Measurements from ENCODE around the gene JTB. TPM values are rescaled to one million over a fixed set of nuclear protein-coding genes. Genes with fewer than 3 reads are reported as not detected.

Gene JTB
- total and polyA plus RNA-seq, 9 of the 15 experiments (the other 6 are each of a cell fraction or from before 2014, with no cell fraction given): 24.7 to 308 (median 151) TPM

DNA sequence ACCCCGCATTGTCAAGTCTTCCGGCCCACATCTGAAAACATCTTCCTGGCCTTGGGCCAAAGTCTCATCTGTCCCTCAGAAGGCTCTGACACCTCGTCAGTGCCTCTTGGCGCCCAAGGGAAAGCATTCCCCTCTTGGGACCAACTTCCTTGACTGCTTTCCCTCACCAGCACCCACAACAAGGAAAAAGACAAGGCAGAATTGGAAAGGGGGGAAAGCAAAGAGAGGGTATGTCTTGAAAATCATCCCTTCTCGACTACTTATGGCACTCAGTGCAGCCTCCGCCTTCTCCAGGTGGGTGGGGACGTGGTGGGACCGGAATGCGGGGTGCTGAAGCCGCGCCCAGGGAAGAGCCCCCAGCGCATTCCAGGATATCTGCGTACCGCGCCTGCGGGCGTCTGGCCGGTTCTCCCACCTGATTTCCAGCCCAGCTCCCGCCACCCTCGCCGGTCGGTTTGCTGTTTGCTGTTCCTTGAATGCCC is 13.6 kb downstream of the JTB start (continued):
- TF ChIP-seq ZBTB7A (IDR thresholded peaks at IDR 0.05; ENCODE audit: borderline replicate concordance, control insufficient read depth, low read depth, low read length) (no peak), HNRNPLL (IDR thresholded peaks at IDR 0.05; ENCODE audit: low read depth, low read length, poor library complexity, severe bottlenecking) (peak; percentile 33), ZNF766 (CRISPR knock-in tag; conservative IDR thresholded peaks at IDR 0.05) (no peak), CBX3 (IDR thresholded peaks at IDR 0.05; ENCODE audit: borderline replicate concordance in 1 of 2, low read length in 2 of 2) (peak in 1 of 2 experiments; percentile 18; a peak in 1 of 3 replicates), ARID1B (IDR thresholded peaks at IDR 0.05) (peak; percentile 6; the same call in 1 of the 2 replicates), CTBP1 (IDR thresholded peaks at IDR 0.05; ENCODE audit: borderline replicate concordance) (peak; percentile 52; the same call in 1 of the 2 replicates), CBX1 (IDR thresholded peaks at IDR 0.05; ENCODE audit: low read depth) (0 out of 2 replicates have a peak, but pooled peaks have one; percentile 13), NR4A1 (CRISPR knock-in tag; IDR thresholded peaks at IDR 0.05) (no peak), NR4A1 (tag; IDR thresholded peaks at IDR 0.05) (no peak), SMAD1 (IDR thresholded peaks at IDR 0.05; ENCODE audit: low read depth, low read length, partially characterized antibody) (peak; percentile 38), CBFA2T3 (IDR thresholded peaks at IDR 0.05) (no peak), ZNF717 (CRISPR knock-in tag; IDR thresholded peaks at IDR 0.05) (no peak), ZC3H4 (CRISPR knock-in tag; IDR thresholded peaks at IDR 0.05; ENCODE audit: borderline replicate concordance) (no peak), BHLHE40 (IDR thresholded peaks at IDR 0.05; ENCODE audit: low read length) (no peak; the same call in 1 of the 2 replicates), CHD4 (IDR thresholded peaks at IDR 0.05; ENCODE audit: insufficient read depth, insufficient replicate concordance, low read depth, low read length, poor library complexity, severe bottlenecking) (no peak), CBFB (CRISPR knock-in tag; IDR thresholded peaks at IDR 0.05) (no peak), TFAM (CRISPR knock-in tag; conservative IDR thresholded peaks at IDR 0.05) (no peak), KAT7 (CRISPR knock-in tag; IDR thresholded peaks at IDR 0.05; ENCODE audit: borderline replicate concordance) (peak; percentile 72; the same call in 1 of the 2 replicates), HNRNPL (IDR thresholded peaks at IDR 0.05; ENCODE audit: low read depth, low read length) (no peak), ERF (CRISPR knock-in tag; IDR thresholded peaks at IDR 0.05) (0 out of 2 replicates have a peak, but pooled peaks have one; percentile 15), THRAP3 (IDR thresholded peaks at IDR 0.05; ENCODE audit: borderline replicate concordance) (no peak)
- TF ChIP-seq, protein P1, sequence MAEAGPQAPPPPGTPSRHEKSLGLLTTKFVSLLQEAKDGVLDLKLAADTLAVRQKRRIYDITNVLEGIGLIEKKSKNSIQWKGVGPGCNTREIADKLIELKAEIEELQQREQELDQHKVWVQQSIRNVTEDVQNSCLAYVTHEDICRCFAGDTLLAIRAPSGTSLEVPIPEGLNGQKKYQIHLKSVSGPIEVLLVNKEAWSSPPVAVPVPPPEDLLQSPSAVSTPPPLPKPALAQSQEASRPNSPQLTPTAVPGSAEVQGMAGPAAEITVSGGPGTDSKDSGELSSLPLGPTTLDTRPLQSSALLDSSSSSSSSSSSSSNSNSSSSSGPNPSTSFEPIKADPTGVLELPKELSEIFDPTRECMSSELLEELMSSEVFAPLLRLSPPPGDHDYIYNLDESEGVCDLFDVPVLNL (CRISPR knock-in tag; IDR thresholded peaks at IDR 0.05; ENCODE audit: low read depth): no peak
- TF ChIP-seq, protein P2, sequence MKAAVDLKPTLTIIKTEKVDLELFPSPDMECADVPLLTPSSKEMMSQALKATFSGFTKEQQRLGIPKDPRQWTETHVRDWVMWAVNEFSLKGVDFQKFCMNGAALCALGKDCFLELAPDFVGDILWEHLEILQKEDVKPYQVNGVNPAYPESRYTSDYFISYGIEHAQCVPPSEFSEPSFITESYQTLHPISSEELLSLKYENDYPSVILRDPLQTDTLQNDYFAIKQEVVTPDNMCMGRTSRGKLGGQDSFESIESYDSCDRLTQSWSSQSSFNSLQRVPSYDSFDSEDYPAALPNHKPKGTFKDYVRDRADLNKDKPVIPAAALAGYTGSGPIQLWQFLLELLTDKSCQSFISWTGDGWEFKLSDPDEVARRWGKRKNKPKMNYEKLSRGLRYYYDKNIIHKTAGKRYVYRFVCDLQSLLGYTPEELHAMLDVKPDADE (conservative IDR thresholded peaks at IDR 0.05; ENCODE audit: control insufficient read depth, low read depth, low read length): 0 out of 2 replicates have a peak, but pooled peaks have one; percentile 22
- TF ChIP-seq, protein P3, sequence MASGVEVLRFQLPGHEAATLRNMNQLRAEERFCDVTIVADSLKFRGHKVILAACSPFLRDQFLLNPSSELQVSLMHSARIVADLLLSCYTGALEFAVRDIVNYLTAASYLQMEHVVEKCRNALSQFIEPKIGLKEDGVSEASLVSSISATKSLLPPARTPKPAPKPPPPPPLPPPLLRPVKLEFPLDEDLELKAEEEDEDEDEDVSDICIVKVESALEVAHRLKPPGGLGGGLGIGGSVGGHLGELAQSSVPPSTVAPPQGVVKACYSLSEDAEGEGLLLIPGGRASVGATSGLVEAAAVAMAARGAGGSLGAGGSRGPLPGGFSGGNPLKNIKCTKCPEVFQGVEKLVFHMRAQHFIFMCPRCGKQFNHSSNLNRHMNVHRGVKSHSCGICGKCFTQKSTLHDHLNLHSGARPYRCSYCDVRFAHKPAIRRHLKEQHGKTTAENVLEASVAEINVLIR (CRISPR knock-in tag; IDR thresholded peaks at IDR 0.05): no peak
- TF ChIP-seq, protein P4, sequence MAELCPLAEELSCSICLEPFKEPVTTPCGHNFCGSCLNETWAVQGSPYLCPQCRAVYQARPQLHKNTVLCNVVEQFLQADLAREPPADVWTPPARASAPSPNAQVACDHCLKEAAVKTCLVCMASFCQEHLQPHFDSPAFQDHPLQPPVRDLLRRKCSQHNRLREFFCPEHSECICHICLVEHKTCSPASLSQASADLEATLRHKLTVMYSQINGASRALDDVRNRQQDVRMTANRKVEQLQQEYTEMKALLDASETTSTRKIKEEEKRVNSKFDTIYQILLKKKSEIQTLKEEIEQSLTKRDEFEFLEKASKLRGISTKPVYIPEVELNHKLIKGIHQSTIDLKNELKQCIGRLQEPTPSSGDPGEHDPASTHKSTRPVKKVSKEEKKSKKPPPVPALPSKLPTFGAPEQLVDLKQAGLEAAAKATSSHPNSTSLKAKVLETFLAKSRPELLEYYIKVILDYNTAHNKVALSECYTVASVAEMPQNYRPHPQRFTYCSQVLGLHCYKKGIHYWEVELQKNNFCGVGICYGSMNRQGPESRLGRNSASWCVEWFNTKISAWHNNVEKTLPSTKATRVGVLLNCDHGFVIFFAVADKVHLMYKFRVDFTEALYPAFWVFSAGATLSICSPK (IDR thresholded peaks at IDR 0.05; ENCODE audit: borderline replicate concordance): no peak
